Fibroblast of skin of right quadriceps (primary cell): ENCODE results near the gene HES6.

Source experiments
- DNase-seq: peaks from one replicate; pipeline ENCODE4 v3.0.0-alpha.2; 2013

HES6 gene

GRCh38 chr2:238252766-238253630, 13.2 kb upstream of the HES6 start:
- DNase-seq = no peak

DNA sequence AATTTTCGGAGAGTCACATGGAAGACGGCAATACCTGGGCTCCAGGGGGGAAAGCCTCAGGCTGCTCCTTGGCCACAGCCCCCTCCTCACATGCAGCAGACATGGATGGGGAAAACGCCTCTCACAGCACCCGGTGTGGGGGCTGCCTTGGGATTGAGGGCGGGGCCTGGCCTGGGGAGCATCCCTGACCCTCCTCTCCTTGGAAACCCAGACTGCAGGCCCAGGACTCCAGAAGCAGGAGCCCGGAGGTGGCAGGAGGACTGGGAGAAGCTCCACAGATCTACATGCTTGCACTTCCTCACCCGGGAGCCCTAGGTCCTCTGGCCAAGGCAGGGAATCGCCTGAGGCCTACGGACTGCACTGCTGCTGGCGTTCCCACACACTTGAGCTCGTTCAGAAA, 12.1 kb upstream of the HES6 start:
- DNase-seq = no peak

DNA sequence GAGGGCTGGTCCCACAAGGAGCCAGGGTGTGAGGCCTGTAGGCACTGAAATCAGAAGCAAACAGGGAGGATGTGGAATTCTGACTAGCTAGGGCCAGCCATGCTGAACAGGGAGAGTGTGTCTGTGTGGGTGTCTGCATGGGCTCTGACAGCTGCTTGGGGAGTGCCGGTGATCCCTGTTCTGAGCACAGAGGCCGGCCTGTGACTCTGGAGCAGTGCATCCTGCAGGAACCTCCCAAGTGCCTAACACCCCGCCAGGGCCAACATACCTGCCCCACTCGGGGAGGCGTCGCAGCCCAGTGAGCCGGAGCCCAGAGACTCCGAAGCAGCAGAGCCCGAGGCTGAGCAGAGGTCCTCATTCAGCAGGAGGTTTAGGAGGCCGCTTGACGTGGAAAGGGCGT, 11.5 kb upstream of the HES6 start:
- DNase-seq = no peak

GRCh38 chr2:238250896-238251295, 11.1 kb upstream of the HES6 start:
- DNase-seq = no peak

DNA sequence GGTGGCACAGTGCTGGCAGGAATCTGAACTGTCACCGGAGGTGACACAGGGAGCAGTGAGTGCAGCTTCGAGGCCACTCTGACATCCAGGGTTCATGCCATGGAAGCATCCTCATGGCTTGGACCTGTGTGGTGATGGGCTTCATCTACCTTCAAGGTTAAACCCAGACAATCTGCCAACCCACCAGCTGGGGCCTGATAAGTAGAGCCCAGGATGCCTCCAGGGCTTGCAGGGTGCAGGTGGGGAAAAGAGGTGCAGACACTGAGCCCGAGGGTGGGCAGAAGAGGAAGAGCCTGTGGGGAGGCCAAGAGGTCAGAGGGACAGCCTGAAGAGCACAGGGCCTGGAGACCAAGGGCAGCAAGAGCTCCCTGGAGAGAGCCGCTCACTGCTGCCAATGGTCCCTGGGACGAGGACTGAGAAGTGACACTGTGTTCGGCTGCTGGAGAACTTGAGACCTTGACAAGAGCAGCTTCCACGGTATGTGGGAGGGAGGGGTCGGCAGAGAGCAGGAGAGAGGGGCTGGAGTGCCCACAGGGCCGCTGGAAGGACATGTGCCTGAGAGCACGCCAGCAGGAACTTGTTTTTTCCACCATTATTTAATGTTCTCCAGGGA, 8.1 kb upstream of the HES6 start:
- DNase-seq = no peak

- no peak for DNase-seq
Observed at GRCh38 chr2:238247002-238247822, 7.4 kb upstream of the HES6 start.

DNA sequence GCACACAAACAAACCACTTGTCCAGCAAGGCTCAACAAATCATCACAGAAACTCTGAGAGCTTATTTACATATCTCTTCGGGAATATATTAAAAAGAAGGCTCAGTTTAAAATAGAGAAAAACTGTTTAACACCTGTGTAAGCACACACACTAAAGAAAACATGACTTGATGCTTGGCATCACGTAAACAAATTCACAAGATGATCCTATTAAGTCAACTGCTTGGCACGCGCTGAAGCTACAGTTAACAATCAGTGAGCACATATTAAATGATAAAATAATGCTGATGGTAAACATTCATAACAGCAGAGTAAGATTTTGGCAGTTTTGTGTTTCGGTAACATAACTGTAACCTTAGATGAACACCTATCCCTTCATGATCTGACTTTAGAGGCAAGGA, 4.3 kb upstream of the HES6 start:
- no peak for DNase-seq

GRCh38 chr2:238243496-238244076, 3.7 kb upstream of the HES6 start:
- no peak for DNase-seq

- no peak for DNase-seq
Observed at GRCh38 chr2:238242731-238243495, 3.1 kb upstream of the HES6 start.

- DNase-seq = no peak
Observed at GRCh38 chr2:238241970-238242369, 2.1 kb upstream of the HES6 start.

- DNase-seq = no peak
Observed at GRCh38 chr2:238240757-238241711, 1.2 kb upstream of the HES6 start.

DNA sequence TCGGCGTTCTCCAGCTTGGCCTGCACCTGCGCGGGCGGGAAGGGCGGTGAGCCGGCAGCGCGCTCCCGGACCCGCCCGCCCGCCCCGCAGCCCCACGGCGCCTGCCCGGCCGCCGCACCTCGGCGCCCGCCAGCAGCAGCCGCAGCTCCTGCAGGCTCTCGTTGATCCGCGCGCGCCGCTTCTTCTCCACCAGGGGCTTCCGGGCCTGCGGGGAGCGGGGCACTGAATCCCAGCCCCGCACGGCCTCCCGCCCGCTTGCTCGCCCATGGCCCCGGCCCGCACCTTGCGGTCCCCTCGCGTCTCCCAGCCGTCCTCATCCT, 335 bp downstream of the HES6 start:
- no peak for DNase-seq

DNA sequence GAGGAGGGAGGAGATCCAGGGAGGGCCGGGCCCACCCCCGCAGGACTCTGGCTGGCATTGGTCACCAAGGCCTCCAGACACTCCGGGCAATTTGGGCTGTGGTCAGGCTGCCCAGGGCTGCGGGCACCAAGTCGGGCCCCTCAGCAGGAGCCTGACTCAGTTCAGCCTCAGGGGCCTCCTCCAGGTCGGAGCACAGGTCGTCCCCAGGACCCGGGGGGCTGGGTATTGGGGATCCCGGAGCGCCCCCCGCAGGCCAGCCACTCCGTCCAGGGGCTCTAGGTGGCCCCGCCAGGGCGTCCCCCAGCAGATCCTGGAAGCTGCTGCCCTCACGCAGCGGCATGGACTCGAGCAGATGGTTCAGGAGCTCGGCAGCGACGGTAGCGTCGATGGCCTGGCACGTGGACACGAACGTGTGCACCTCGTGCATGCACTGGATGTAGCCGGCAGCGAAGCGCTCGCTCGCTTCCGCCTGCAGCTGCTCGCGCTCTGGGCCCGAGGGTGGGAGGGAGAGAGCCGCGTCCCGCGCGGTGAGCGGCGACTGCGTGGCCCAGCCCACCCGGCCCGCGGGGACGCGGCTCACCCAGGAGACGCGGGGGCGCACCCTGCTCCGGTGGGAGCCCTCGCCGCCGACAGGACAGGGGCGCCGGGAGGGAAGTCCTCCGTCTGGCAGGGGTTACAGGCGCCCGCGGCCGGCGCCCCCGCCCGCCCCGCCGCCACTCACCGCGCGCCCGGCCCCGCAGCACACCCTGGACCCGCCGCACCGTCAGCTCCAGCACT, 884 bp downstream of the HES6 start:
- no peak for DNase-seq

GRCh38 chr2:238238311-238238765, 1.5 kb downstream of the HES6 start:
- DNase-seq = no peak

DNA sequence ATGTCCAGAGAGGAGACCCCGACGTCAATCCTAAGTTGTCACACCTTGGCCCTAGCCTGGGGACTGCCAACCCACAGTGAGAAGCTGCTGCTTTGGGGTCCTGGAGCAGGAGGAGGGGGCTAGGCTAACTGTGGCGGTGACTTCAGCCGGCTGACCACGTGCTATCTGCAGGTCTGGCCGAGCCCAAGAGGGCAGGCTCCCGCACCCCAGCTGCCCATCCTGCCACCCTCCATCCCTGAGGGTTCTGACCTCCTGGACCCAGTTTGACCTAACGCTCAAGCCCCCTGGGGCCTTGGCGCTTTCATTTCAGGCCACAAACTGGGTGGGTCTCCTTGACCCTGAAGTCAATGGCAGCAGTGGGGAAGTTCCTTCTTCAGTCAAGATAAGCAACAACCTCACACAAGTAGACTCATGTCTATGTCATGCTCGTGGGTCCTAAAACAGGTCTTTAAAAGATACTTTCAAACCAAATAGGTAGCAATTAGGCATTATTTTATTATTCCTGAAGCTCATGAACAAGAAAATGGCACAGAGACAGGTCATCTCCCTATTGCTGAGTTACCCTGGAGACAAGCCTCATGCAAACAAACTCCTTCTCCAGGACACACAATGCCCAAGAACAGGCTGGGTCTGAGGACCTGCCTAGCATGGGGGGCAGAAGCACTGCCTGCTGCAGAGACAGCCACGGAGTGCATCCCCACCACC, 2.3 kb downstream of the HES6 start:
- no peak for DNase-seq

DNA sequence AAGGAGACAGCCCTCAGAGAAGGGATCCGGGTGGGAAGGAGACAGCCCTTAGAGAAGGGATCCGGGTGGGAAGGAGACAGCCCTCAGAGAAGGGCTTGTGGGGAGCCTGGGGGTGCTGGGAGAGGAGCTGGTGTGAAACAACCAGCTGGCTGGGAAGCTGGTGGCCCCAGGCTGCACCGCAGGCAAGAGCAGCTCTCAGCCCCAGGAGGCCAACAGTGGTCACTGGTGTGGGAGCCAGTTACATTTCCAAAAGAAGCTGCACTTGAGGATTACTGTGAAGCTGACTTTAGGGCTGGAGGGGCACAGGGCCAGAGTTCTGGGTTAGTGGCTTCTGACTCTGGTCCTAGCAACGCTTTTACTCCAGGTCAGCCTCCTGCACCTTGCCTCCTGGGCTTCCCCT, 3.3 kb downstream of the HES6 start:
- no peak for DNase-seq

DNA sequence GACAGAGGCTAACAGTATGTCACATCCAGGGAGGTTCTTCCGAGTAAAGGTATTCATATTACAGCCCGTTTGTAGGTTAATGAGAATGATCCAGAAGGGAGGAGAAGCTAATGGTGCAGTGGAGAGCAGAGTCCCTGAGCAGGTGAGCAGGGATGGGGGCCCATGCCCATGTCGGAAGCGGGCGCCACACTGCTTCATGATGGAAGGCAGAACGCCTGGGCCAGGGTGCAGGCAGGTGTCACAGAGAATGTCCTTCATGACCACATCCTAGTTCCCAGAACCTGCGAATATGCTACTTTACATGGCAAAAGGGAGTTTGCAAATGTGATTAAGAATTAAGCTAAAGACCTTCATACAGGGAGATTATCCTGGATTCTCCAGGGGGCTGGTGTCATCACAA, 4.0 kb downstream of the HES6 start:
- DNase-seq = no peak

GRCh38 chr2:238235331-238235732, 4.5 kb downstream of the HES6 start:
- DNase-seq = no peak

- no peak for DNase-seq
Observed at GRCh38 chr2:238233625-238234024, 6.2 kb downstream of the HES6 start.

DNA sequence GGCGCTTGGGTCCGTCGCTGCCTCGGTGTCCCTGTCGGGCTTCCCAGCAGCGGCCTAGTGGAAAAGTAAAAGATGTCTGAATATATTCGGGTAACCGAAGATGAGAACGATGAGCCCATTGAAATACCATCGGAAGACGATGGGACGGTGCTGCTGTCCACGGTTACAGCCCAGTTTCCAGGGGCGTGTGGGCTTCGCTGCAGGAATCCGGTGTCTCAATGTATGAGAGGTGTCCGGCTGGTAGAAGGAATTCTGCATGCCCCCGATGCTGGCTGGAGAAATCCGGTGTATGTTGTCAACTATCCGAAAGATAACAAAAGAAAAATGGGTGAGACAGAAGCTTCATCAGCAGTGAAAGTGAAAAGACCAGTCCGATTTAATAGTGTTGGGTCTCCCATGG, 8.0 kb downstream of the HES6 start:
- DNase-seq = no peak
